Fibroblast of peridontal ligament (primary cell): ENCODE results near the gene WDR31.
A peak's percentile ranks its signal among the peaks of the same experiment; 100 is the strongest.
"Not testable (repeated sequence)": the region's sequence is repeated elsewhere in the genome, so short reads cannot be mapped to it uniquely, and the experiment has no call there.

ENCODE experiments used
- DNase-seq: peaks from one replicate; pipeline ENCODE4 v3.0.0-alpha.2; 2010; ENCODE audit errors: extremely low read depth

WDR31 gene

DNA sequence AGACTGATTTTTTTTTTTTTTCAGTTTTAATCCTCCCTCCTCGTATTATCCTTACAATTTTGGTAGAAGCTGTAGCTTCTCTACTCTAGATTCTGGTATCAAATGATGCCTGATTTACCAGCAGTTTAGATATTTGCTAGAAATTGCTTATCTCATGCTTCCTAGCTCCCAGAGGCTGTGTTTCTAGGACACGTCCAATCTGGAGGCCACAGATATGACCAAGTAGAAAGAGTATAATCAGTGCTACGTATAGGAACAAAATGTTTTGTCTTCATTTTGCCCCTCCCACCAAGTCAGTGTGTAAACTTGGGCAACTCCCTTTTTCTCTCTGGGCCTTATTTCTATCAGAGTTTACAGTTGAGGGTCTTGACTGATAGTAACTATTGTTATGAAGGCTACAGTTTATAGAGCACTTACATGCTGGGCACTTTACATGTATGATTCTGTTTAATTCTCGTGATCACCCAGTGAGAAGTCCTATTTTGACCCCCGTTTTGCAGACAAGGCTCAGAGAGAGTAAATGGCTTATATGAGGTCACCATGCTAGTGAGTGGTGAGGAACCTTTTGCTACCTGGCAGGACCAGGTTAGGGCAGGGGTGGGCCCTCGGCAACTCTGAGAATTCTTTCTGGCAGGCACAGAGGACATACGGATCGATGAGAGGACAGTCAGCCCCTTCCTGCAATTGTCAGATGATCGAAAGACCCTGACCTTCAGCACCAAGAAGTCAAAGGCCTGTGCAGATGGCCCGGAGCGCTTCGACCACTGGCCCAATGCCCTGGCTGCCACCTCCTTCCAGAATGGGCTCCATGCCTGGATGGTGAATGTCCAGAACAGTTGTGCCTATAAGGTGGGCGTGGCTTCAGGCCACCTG lies 29.1 kb upstream of the WDR31 start:
- DNase-seq: no peak

- no peak for DNase-seq
These were observed 28.4 kb upstream of the WDR31 start for GRCh38 chr9:113368348-113368981.

- DNase-seq: not testable (repeated sequence)
These were observed 25.6 kb upstream of the WDR31 start for GRCh38 chr9:113365652-113366051.

- DNase-seq: no peak
These were observed 24.9 kb upstream of the WDR31 start for GRCh38 chr9:113364951-113365350.

DNA sequence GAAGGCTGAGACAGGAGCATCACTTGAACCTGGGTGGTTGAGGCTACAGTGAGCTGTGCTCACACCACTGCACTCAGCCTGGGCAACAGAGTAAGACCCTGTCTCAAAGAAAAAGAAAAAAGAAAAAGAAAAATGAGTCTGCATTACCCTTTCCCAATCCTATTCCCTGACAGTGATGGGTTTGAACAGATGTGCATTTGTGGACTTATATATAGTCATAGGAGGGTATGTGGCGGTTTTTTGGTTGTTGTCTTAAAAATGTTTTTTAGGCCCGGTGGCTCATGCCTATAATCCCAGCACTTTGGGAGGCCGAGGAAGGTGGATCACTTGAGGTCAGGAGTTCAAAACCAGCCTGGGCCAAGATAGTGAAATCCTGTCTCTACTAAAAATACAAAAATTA lies 23.3 kb upstream of the WDR31 start:
- no peak for DNase-seq

- peak; percentile 65 for DNase-seq
These were observed 21.4 kb upstream of the WDR31 start for GRCh38 chr9:113361304-113362018.

GRCh38 chr9:113360242-113360842 lies 20.3 kb upstream of the WDR31 start:
- DNase-seq: no peak

GRCh38 chr9:113359385-113359784 lies 19.3 kb upstream of the WDR31 start:
- no peak for DNase-seq

DNA sequence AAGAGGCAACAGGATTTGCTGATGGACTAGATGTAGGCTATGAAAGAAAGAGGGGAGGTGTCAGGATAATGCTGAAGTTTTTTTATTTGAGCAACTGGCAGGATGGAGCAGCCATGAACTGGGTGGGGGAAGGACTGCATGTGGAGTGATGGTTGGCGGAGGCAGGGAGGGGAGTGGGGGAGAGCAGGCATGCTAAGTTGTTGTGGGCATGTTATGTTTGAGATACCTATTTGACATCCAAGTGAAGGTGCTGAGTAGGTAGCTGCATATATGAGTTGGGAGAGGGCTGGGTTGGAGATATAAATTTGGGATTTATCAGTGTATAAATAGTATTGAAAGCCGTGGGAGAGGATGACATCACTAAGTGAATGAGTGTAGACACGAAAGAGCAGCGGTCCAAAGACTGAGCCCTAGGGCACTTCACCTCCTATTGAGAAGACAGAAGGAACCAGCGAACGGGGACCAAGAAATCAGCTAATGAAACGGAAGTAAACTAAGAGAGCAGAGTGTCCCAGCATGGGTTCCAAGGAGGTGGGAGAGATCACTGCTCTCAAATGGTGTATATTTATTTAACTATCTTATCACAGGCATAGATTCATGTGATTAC lies 16.7 kb upstream of the WDR31 start:
- DNase-seq: no peak

DNA sequence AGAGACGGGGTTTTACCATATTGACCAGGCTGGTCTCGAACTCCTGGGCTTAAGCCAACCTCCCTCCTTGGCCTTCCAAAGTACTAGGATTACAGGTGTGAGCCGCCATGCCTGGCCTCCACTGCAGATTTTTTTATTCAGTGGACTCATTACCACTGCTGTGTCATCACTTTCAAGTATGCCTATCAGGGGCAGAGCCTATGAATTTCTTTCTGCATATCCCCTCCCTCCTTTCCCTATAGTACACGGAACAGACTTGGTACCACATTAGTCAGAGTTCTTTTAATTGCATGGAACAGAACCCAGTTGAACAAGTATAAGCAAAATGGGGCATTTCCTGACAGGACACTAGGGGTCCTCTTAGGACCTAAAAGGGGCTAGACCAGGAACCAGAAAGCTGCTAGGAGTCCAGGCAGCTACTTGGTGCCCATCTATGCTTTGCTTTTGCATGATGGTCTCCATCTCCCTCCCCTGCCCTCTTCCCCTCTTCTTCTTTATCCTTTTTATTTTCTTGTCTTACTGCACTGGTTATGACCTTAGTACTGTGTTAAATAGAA lies 15.0 kb upstream of the WDR31 start:
- peak; percentile 30 for DNase-seq

- no peak for DNase-seq
These were observed 12.3 kb upstream of the WDR31 start for GRCh38 chr9:113352411-113352810.

- no peak for DNase-seq
These were observed 11.9 kb upstream of the WDR31 start for GRCh38 chr9:113352006-113352405.

DNA sequence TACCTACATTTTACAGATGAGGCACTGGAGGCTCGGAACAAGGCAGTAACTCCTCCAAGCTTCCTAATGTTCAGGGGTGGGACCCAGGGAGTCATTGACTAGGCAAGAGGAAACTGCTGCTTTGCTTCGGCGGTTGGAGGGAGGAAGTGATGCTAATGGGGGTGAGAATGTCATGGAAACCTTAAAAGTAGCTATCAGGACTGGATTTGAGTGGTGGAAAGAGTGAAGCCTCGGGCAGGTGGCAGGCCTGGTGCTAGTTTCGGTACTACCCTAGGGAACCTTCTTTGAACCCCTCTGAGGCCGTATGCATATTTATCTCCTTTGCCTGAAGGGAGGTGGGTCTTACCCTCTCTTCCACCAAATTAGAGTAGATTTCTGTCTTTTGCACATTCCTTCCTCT lies 10.9 kb upstream of the WDR31 start:
- no peak for DNase-seq

DNA sequence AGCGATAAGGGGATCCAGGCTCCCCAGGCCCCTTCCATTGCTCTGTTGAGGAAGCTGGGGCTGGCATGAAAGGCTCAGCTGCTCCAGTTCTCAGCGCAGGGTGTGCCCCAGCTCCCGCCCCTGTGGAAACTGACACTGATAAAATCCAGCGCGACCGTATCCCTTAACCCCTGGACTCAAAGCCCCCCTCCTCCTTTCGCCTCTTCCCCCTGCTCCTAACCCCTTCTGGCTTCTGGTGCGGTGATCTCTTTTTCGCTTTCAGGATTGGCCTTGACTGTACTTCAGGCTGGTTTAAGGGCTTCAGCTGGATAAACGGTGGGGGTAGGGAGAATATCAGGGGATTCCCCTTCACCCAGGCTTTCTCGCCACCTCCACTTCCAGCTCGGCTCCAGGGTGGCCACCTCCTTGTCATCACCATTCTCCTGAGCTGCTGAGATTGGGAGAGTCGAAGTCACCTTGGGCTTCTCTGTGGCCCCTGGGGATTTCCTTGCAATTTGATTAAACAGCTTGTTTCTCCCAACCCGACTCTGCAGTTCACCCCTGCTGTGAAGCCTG lies 10.1 kb upstream of the WDR31 start:
- DNase-seq: no peak

GRCh38 chr9:113349445-113350094 lies 9.5 kb upstream of the WDR31 start, which contains the start of gene BSPRY:
TSS of gene BSPRY (plus strand) at chr9:113349541. CDS start at chr9:113349580, 39 bp downstream.
- DNase-seq: no peak

GRCh38 chr9:113349066-113349444 lies 9.0 kb upstream of the WDR31 start:
- no peak for DNase-seq

GRCh38 chr9:113348437-113348836 lies 8.4 kb upstream of the WDR31 start:
- DNase-seq: no peak

- no peak for DNase-seq
These were observed 5.6 kb upstream of the WDR31 start for GRCh38 chr9:113345671-113346070.

- no peak for DNase-seq
These were observed 5.1 kb upstream of the WDR31 start for GRCh38 chr9:113345190-113345589.

GRCh38 chr9:113343732-113344231 lies 3.7 kb upstream of the WDR31 start:
- DNase-seq: peak; percentile 67
